SK-N-SH (cell line): ENCODE measurements around the gene C12orf56.

Experiments
- CTCF ChIP-seq: fragments of 200-600 bp; sonication (generic); IDR thresholded peaks from 2 replicates; pipeline ENCODE4 v1.6.1; 2017; ENCODE audit warnings: antibody characterized with exemption, mild to moderate bottlenecking, moderate library complexity
- EP300 ChIP-seq, 2 experiments: IDR thresholded peaks; 2 replicates each; pipeline versions ENCODE4 v1.4.0 to v1.6.1; 2012; ENCODE audit warnings: borderline replicate concordance in 1 of 2, low read depth in 1 of 2, low read length in 1 of 2
- EZH2phosphoT487 ChIP-seq: fragments of 200-600 bp; sonication (generic); IDR thresholded peaks from 2 replicates; pipeline ENCODE4 v1.6.1; 2017; ENCODE audit warnings: low read depth, mixed run types, mild to moderate bottlenecking, antibody characterized with exemption, moderate library complexity, borderline replicate concordance
- MXI1 ChIP-seq: IDR thresholded peaks from 2 replicates; pipeline ENCODE4 v1.6.1; 2012; ENCODE audit warnings: mild to moderate bottlenecking, low read depth, low read length, improper control_type of control experiment
- POLR2AphosphoS5 ChIP-seq: IDR thresholded peaks from 2 replicates; pipeline ENCODE4 v1.6.1; 2012; ENCODE audit warnings: low read depth, low read length
- REST ChIP-seq: IDR thresholded peaks from 2 replicates; pipeline ENCODE4 v1.6.1; 2012; ENCODE audit warnings: mild to moderate bottlenecking, low read depth, low read length, moderate library complexity
- SIN3A ChIP-seq: IDR thresholded peaks from 2 replicates; pipeline ENCODE4 v1.6.1; 2012; ENCODE audit warnings: low read depth, mild to moderate bottlenecking, low read length, moderate library complexity, borderline replicate concordance
- TAF1 ChIP-seq: IDR thresholded peaks from 2 replicates; pipeline ENCODE4 v1.6.1; 2012; ENCODE audit warnings: low read depth, mild to moderate bottlenecking, low read length, moderate library complexity, borderline replicate concordance
- USF1 ChIP-seq: IDR thresholded peaks from 2 replicates; pipeline ENCODE4 v1.4.0; 2012; ENCODE audit warnings: low read depth, borderline replicate concordance
- YY1 ChIP-seq: IDR thresholded peaks from 2 replicates; pipeline ENCODE4 v1.4.0; 2012; ENCODE audit warnings: low read depth, mild to moderate bottlenecking
- ZBTB33 ChIP-seq: IDR thresholded peaks from 2 replicates; pipeline ENCODE4 v1.4.0; 2012; ENCODE audit warnings: low read depth, borderline replicate concordance

- no peak for TF ChIP-seq POLR2AphosphoS5
- TF ChIP-seq CTCF, result no peak
- TF ChIP-seq EP300 (IDR thresholded peaks at IDR 0.05; ENCODE audit: borderline replicate concordance in 1 of 2, low read depth in 1 of 2, low read length in 1 of 2), result no peak
- TF ChIP-seq YY1, result no peak
- no peak for TF ChIP-seq SIN3A
- no peak for TF ChIP-seq TAF1
- no peak for TF ChIP-seq USF1
- TF ChIP-seq MXI1, result no peak
- no peak for TF ChIP-seq REST
- no peak for TF ChIP-seq ZBTB33
- TF ChIP-seq EZH2phosphoT487, result no peak
These were observed 42.9 kb downstream of the C12orf56 start for GRCh38 chr12:64347630-64348029.
